Natural killer cell (primary cell): ENCODE results near the gene FMN1. TPM values are rescaled to one million over a fixed set of nuclear protein-coding genes. Genes with fewer than 3 reads are reported as not detected.

ENCODE experiments used
- ATAC-seq, 3 donors: fragments of 150-1000 bp in 2 of 3; fragments of 200-7000 bp in 1 of 3; cut with Tn5 transposase; 1 replicate in 1 of 3; 2 replicates in 2 of 3; pipeline ENCODE4 v1.10.0; 2021; ENCODE audit warnings: mild to moderate bottlenecking in 2 of 3, moderate library complexity in 2 of 3
- DNase-seq, 2 donors: peaks; one replicate each; pipeline versions ENCODE4 v3.0.0 to v3.0.0-alpha.2; 2013 to 2021; ENCODE audit warnings: mixed read lengths in 1 of 2
- H3K27ac ChIP-seq: one replicate; pipeline ENCODE4 v1.5.1; 2013; ENCODE audit warnings: mild to moderate bottlenecking, low read length
- H3K27me3 ChIP-seq: one replicate; pipeline ENCODE4 v1.6.1; 2013; ENCODE audit warnings: low read length; ENCODE audit not compliant: control insufficient read depth, insufficient read depth
- H3K36me3 ChIP-seq: one replicate; pipeline ENCODE4 v1.6.1; 2013; ENCODE audit warnings: low read length; ENCODE audit not compliant: control insufficient read depth, insufficient read depth
- H3K4me1 ChIP-seq: one replicate; pipeline ENCODE4 v1.6.1; 2013; ENCODE audit warnings: low read length; ENCODE audit not compliant: control insufficient read depth, insufficient read depth
- H3K4me3 ChIP-seq: one replicate; pipeline ENCODE4 v1.5.1; 2013; ENCODE audit warnings: low read length
- H3K9me3 ChIP-seq: one replicate; pipeline ENCODE4 v1.6.1; 2013; ENCODE audit warnings: low read length; ENCODE audit not compliant: control insufficient read depth, insufficient read depth
- H3K27ac Mint-ChIP-seq, 2 donors: one replicate each; pipeline ENCODE4 v1.8.0; 2022; ENCODE audit warnings: mild to moderate bottlenecking in 2 of 2, mixed read lengths in 2 of 2, moderate library complexity in 1 of 2
- H3K27me3 Mint-ChIP-seq, 2 donors: one replicate each; pipeline ENCODE4 v1.8.0; 2022; ENCODE audit warnings: low read depth in 2 of 2, mixed read lengths in 2 of 2
- H3K36me3 Mint-ChIP-seq: one replicate; pipeline ENCODE4 v1.8.0; 2022; ENCODE audit warnings: mixed read lengths
- H3K4me1 Mint-ChIP-seq, 2 donors: one replicate each; pipeline ENCODE4 v1.8.0; 2022; ENCODE audit warnings: mixed read lengths in 2 of 2
- H3K4me3 Mint-ChIP-seq: one replicate; pipeline ENCODE4 v1.8.0; 2022; ENCODE audit warnings: mild to moderate bottlenecking, moderate library complexity, mixed read lengths
- H3K9me3 Mint-ChIP-seq, 2 donors: one replicate each; pipeline ENCODE4 v1.8.0; 2022; ENCODE audit warnings: mixed read lengths in 2 of 2
- WGBS: methylation state at CpG from one replicate; pipeline ENCODE4 v1.1.7; 2013; ENCODE audit warnings: missing lambda C conversion rate; ENCODE audit not compliant: insufficient coverage; 5-methylcytosine and 5-hydroxymethylcytosine counted together
- intact Hi-C: fragments of 100-400 bp; cut with micrococcal nuclease; formaldehyde crosslinking; loops from one replicate; pipeline ENCODE4 v1.14.2; 2022
- total RNA-seq, 4 donors: library from RNA; stranded (reverse); fragments of 120-200 nt in 1 of 4; gene quantifications; one replicate each; pipeline versions ENCODE4 v1.2.3 to v1.2.4, GENCODE V29; 2013 to 2022
- TF ChIP-seq, protein P1 (sequence below): fragments of 200-600 bp; IDR thresholded peaks from one replicate; pipeline ENCODE4 v1.8.0; 2022; ENCODE audit warnings: antibody characterized with exemption

FMN1 gene
- total RNA-seq, 3 donors from 2014 or later (not counting 1 experiment from before 2014, with no cell fraction given): 2.0 to 19.2 (median 2.2) TPM

DNA sequence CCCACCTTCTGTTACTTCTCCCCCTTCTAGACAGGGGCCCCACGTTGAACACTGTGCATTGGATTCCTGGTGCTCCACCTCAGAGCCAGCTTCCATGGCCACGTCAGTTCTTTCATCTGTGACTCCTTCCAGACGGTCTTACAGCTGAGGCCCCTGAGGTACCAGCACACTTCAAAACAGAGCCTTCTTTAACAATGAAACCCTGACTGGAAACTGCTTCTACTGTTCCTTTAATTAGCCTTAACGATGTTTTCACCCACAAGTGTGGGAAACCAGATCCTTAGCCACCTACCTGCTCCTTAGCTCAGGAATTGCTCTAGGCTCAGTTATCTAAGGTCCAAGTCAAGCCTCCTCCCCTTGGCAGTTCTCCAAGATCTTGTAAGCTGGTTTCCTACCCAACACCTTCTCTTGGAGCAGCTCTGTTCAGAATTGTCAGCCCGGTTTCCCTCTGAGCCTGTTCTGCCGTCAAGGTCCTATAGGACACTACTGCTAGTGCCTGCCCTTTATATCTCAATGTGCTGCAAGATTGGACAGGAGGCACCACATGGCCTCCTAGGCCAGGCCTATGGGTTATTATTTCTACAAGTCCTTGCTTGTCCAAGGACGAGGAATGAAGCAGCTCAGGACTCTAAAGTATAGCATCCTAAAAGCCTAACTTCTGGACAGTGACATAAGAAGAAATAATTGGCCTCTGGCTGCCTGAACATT lies 80.7 kb downstream of the FMN1 start:
- TF ChIP-seq, protein P1, sequence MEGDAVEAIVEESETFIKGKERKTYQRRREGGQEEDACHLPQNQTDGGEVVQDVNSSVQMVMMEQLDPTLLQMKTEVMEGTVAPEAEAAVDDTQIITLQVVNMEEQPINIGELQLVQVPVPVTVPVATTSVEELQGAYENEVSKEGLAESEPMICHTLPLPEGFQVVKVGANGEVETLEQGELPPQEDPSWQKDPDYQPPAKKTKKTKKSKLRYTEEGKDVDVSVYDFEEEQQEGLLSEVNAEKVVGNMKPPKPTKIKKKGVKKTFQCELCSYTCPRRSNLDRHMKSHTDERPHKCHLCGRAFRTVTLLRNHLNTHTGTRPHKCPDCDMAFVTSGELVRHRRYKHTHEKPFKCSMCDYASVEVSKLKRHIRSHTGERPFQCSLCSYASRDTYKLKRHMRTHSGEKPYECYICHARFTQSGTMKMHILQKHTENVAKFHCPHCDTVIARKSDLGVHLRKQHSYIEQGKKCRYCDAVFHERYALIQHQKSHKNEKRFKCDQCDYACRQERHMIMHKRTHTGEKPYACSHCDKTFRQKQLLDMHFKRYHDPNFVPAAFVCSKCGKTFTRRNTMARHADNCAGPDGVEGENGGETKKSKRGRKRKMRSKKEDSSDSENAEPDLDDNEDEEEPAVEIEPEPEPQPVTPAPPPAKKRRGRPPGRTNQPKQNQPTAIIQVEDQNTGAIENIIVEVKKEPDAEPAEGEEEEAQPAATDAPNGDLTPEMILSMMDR: no peak
- DNase-seq (no peak), ATAC-seq (no peak)
- H3K27me3 Mint-ChIP-seq: peaks cover 11 to 34% of the 10 kb centered on the region in 2 donors
- Histone ChIP-seq H3K9me3 (no peaks in the 10 kb centered on the region), H3K27me3 (no peaks in the 10 kb centered on the region), H3K36me3 (no peaks in the 10 kb centered on the region), H3K4me1 (no peaks in the 10 kb centered on the region), H3K27ac (no peak overlapping the region), H3K4me3 (no peak overlapping the region)
- intact Hi-C loops: no loop called here
- no peaks in the 10 kb centered on the region for H3K36me3 Mint-ChIP-seq
- no peak overlapping the region for H3K27ac Mint-ChIP-seq
- no peak overlapping the region for H3K4me3 Mint-ChIP-seq
- WGBS: 92% methylated on average over 7 of the region's 7 CpGs
- no peaks in the 10 kb centered on the region for H3K4me1 Mint-ChIP-seq
- no peaks in the 10 kb centered on the region for H3K9me3 Mint-ChIP-seq

GRCh38 chr15:33112541-33113105 lies 81.9 kb downstream of the FMN1 start:
- no peak overlapping the region for H3K27ac ChIP-seq
- Mint-ChIP-seq H3K4me3 (no peak overlapping the region), H3K9me3 (no peaks in the 10 kb centered on the region), H3K27ac (no peak overlapping the region), H3K36me3 (no peaks in the 10 kb centered on the region), H3K27me3 (peaks cover 12 to 32% of the 10 kb centered on the region in 2 donors), H3K4me1 (no peaks in the 10 kb centered on the region)
- intact Hi-C loops: no loop called here
- no peaks in the 10 kb centered on the region for H3K4me1 ChIP-seq
- no peaks in the 10 kb centered on the region for H3K36me3 ChIP-seq
- ATAC-seq: no peak
- TF ChIP-seq, protein P1: no peak
- H3K4me3 ChIP-seq: no peak overlapping the region
- whole genome bisulfite sequencing: 90% methylated on average over 4 of the region's 5 CpGs
- H3K9me3 ChIP-seq: no peaks in the 10 kb centered on the region
- H3K27me3 ChIP-seq: no peaks in the 10 kb centered on the region
- DNase-seq: no peak

GRCh38 chr15:33111041-33111451 lies 83.5 kb downstream of the FMN1 start:
- Histone ChIP-seq H3K36me3 (no peaks in the 10 kb centered on the region), H3K27me3 (no peaks in the 10 kb centered on the region), H3K4me3 (no peak overlapping the region), H3K4me1 (no peaks in the 10 kb centered on the region), H3K27ac (no peak overlapping the region), H3K9me3 (no peaks in the 10 kb centered on the region)
- no peaks in the 10 kb centered on the region for H3K9me3 Mint-ChIP-seq
- no peaks in the 10 kb centered on the region for H3K36me3 Mint-ChIP-seq
- ATAC-seq: no peak
- WGBS: 71% methylated on average over 1 of the region's 1 CpG
- intact Hi-C loops: no loop called here
- H3K27ac Mint-ChIP-seq: no peak overlapping the region
- no peak overlapping the region for H3K4me3 Mint-ChIP-seq
- TF ChIP-seq, protein P1: no peak
- H3K4me1 Mint-ChIP-seq: no peaks in the 10 kb centered on the region
- H3K27me3 Mint-ChIP-seq: peaks cover 10 to 21% of the 10 kb centered on the region in 2 donors
- DNase-seq: no peak
